GM21576 (cell line): ENCODE measurements around the gene OR5B21.

Source experiments
- ATAC-seq: cut with Tn5 transposase; IDR thresholded peaks from one replicate; pipeline ENCODE4 v1.9.1; 2021; ENCODE audit warnings: mild to moderate bottlenecking, moderate library complexity; ENCODE audit not compliant: unreplicated experiment

The OR5B21 gene

DNA sequence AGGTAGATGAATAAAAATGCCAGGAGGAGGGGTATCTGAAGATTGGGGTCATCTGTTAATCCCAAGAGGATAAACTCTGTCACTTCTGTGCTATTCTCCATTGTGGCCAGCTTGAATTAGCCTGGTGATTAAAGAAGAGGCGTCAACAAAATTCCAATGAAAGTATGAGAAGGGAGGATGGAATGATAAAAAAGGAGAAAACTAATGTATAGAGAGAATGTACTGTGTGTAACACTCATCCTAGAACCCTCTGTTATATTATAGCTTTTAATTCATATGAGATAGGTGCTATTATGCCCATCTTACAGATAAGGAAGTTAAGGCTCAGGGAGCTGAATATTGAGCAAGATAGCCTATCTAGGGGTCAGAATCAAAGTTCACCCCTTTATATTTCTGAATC is at the start of gene OR5B21:
Gene OR5B21, minus strand, starts transcription at position 101 of the 400 bp plus-strand sequence. Its CDS starts 0 bp downstream, at position 101.
- ATAC-seq, result no peak

DNA sequence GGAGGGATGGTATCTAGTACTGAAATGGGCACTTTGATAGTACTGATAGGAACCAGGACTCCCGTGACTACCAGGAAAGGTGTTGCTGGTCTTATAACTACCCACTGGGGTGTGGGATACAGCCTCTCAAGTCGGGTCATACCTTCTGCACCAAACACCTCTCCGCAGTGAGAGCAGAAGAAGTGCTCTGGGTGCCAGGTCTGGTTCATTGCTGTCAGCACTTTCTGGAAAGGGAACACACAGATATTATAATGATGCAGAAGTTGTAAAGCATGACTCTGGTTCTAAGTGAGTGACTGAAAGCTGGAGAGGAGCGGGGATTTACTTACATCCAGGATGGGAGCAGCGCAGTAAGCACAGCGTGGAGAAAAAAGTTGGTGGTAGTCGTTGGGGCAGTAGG is 41.7 kb upstream of the OR5B21 start:
- ATAC-seq, result no peak

DNA sequence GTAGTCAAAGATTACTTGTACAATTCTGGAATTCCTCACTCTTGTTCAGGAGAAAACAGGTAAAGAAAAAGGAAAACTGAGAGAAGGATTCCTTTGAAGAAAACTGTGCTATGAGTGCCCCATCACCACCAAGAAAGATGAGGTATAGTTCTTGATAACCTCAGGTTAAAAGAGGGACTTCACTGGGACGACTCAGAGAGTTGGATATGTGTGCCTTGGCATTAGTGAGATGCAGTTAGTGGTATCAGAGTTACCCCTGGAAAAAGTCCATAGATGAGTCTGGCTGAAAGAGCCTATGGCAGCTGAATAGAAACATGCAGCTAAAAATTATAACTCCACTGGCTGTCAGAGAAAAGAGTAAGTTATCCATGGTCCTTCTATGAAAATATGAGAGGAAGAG is 38.9 kb upstream of the OR5B21 start:
- no peak for ATAC-seq

DNA sequence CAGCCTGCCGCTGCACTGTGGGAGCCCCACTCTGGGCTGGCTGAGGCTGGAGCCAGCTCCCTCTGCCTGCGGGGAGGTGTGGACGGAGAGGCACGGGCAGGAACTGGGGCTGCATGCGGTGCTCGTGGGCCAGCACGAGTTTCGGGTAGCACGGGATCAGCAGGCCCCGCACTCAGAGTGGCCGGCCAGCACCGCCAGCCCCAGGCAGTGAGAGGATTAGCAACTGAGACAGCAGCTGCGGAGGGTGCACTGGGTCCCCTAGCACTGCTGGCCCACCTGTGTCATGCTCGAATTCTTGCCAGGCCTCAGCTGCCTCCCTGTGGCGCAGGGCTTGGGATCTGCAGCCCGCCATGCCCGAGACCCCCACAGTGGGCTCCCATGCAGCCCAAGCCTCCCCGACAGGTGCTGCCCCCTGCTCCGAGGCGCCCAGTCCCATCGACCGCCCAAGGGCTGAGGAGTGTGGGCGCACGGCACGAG is 24.0 kb upstream of the OR5B21 start:
- ATAC-seq, result no peak

DNA sequence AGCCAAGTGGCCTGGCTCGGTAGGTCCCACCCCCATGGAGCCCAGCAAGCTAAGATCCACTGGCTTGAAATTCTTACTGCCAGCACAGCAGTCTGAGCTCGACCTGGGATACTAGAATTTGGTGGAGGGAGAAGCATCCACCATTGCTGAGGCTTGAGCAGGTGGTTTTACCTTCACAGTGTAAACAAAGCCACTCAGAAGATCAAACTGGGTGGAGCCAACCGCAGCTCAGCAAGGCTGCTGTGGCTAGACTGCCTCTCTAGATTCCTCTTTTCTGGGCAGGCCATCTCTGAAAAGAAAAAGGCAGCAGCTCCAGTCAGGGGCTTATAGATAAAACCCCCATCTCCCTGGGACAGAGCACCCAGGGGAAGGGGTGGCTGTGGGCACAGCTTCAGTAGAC is 22.3 kb upstream of the OR5B21 start:
- no peak for ATAC-seq

DNA sequence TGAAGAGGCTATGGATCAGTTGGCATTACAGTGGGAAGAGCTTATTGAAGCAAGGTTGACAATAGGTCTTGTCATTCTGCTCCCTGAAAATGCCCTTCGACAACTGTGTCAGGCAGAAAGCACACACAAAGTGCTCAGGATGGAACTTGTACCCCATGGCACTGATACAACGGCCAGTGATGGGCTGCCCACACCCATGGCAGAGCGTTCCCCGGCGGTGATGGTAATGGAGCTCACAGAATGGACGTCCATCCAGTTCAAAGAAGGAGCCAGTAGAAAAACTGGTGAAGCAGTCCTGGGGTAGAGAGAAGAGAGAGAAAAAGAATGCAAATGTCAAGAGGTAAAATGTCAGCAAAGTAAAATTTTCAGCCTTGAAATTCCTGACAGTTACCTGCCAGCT is 19.5 kb upstream of the OR5B21 start:
- no peak for ATAC-seq

DNA sequence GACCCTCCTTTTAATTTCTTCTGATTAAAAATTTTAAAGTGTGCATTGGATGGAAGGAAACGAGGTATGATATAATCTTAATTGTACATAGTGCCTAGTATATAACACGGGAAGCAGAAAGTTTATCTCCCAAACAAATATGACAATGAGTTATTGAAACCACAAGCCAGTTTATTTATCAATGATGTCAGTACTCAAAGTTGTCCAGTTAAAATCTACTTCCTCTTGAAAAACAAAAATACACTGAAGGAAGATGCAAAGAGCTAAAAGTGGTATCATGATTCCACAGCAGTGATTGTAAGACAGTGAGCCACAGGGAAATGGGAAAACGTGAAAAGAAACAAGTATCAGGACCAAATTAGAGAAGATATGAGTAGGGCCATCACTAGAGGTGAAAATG is 18.8 kb upstream of the OR5B21 start:
- no peak for ATAC-seq

DNA sequence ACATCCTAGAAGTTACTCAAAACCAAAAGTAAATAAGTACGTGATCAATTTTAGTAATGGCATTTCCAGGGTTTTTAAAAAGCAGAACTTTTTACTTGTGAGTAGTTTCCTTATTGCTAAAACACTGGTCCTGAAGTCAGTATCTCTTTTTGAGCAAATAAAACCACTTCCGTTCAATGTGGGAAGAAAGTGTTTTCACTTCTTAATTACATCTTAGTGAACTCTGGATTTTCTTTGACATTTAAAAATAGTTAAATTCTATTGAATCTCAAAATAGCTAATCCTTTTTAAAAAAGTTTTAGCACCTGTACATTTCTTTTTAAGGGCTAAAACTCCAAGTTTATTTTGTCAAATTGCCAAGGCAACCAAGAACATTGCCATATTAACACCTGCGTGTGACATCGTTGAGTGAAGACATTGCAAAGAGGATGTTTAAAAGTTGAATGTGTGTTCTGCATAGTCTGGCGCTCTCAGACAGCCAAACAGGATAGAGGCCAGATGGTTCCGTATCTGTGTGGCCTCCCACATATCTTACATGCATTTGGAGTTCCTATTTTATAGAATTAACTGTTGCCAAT is 17.2 kb upstream of the OR5B21 start:
- peak; percentile 92 for ATAC-seq

DNA sequence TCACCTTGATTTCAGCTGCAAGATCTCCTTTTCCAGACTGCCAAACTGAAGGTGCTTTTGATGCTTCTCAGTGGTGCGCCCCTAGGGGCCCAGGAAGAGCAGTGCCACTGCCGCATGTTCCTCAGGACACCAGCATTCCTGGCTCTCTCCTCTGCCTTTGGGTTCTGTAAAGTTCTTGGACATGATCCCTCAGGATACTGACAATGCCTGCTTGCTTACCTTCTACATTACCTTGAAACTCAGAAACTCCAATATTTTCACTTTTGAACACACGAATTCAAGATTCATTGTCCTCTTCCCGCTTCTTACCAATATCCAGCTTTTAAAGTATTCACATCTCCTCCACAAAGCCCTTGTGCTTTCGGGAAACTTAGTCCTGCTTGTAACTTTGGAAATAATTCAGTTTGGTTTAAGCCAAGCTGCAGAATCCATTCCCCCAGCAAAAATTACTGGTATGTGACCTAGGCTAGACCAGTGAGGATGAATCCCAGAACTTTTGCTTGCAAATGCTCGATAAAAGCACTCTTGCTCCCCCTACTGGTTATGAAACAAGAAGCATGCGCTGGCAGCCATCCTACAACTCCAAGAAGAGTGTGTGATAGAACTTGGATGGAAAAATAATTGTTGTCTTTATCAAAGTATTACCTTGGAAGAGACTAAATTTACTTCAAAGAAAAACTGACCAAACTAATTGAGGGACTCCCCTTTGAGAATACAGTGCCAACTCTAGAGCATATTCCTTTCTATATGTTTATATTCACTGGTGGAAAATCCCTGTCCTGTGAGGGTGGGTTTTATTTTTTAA is 16.5 kb upstream of the OR5B21 start:
- ATAC-seq, result peak; percentile 24

DNA sequence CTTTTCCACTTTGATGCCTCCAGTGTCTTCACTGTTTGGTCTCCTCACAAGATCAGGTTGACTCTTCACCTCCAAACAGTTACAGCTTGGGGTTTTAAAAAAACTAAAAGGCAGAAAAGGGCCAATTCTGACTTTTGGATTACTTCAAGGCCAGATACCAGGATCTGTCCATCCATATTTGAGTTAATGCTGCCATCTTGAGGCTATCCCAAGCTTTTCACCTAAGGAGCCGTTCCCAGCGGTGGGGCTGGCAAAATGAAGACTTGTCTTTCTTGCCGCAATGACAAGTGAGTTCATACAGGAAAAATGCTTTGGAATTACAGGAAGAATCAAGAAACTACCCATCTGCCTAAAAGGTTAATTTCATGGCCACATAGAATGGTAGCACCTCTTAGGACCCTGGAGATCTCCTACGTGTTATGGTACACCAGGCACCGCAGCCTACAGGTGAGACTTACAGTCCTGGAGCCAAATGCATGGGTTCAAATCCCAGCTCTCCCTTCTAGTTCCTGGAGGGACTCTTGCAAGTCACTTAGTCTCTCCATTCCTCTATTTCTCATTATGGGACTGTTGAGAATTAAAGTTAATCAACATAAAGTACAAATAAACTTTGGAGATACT is 6.0 kb upstream of the OR5B21 start:
- ATAC-seq, result peak; percentile 71

DNA sequence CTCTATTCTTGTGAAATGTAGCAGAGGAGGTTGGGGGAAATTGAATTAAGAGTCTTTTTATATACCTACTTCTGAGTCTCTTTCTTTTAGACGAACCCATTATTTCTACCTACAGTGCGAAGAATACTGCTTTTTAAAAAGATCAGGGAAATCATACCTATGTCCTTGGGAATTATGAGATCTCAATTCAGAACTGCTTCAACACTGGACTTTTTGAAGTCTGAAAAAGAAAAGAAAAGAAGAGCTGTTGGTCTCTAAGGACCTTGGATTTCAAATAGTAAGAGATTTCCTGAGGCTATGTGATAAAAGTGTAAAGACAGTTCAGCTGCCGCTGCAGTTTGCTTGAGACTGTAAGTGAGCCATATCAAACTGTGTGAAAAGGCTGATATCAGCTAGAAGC is 3.7 kb upstream of the OR5B21 start:
- ATAC-seq, result no peak

DNA sequence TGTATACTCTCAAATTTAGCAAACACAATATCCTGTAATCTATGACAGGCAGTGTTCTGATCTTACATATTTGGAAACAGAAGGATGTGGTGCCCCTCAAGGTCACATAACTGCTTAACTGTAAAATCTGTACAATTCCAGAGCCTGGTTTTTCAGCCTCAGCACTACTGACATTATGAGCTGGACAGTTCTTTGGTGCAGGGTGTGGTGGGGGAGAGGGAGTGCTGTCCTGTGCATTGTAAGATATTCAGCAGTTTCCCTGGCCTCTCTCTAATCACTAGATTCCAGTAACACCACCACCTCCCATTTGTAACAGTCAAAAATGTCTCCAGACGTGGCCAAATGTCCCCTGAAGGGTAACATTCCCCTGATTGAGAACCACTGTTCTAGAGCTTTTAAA is 1.8 kb upstream of the OR5B21 start:
- no peak for ATAC-seq

DNA sequence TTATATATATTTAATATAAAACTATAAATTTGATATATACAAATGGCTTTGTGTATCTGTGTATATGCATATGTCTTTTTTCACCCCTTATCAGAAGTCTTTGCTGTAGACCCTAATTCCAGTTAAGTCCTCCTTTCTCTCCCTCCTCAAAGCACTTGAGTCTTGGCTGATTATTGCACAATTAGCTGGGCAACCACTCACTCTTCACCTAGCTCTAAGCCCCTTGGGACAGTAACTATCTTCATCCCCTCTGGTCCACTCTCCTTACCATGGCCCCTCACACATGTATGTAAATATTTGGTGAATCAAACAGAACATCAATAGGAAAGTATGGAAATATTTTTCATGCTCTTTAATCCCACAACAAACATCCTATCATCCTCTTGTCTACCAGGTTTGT is 909 bp upstream of the OR5B21 start:
- ATAC-seq, result no peak

DNA sequence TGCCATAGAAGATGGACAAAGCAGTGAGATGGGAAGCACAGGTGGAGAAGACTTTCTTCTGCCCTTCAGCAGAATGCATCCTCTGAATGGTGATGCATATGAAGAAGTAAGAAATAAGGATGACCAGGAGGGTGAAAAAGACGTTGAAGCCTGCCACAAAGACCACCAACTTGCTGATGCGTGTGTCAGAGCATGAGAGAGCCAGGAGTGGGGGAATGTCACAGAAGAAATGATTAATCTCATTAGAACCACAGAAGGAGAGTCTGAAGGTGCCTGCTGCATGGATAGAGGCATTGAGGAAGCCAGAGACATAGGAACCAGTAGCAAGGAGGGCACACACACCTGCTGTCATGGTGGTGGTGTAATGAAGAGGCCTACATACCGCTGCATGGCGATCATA is 550 bp downstream of the OR5B21 start:
- no peak for ATAC-seq

DNA sequence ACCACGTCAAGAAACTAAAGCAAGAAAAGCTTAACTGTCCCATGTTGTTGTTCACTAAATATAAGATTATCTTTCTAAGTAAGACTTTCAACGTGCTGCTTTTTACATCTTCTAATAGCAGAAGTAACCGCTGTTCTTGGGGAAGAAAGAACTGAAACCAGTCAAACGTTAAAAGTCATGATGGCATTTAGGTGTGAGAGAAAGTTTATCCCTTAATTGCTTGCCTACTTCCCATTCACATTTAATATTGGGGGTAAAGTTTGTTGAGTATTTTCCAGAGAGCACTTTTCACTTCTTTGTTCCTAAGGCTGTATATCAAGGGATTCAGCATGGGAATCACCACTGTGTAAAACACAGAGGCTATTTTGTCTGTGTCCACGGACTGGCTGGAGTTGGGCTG is 970 bp downstream of the OR5B21 start:
- ATAC-seq, result peak; percentile 52

DNA sequence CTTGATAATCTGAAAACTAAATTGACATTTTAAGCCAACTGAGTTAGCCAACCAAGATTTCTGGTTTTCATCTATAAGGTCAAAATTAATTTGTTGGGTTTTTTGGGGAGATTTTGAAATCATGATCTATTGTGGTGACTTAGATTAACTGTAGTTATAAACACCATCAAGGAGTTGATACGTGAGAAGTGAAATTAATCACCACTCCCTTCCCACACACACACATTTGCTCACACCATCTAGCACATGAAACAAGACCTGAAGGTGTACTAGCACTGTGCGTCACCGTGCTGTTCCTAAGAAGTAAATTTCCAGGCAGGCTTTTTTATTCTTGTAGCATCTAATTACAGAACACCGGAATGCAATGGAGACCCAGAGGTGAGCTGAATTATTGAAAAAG is 2.1 kb downstream of the OR5B21 start:
- no peak for ATAC-seq

DNA sequence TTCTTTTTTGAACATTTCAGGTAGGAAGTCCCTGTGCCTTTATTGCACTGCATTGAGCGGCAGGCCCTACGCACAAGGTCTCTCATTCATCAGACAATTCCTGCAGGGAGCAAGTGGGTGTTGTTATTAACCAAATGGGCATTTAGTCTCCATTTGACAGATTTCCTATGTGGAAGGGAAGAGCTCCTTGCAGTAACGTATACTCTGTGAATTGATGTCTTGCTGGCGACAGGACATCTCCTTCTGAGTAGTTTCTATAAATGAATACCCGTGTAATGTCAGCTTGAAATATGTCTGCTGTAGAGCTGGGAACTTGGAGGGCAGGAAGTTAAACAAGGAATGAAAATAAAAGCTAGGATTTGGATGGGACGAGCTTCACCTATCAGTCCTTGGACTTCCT is 3.7 kb downstream of the OR5B21 start:
- no peak for ATAC-seq

DNA sequence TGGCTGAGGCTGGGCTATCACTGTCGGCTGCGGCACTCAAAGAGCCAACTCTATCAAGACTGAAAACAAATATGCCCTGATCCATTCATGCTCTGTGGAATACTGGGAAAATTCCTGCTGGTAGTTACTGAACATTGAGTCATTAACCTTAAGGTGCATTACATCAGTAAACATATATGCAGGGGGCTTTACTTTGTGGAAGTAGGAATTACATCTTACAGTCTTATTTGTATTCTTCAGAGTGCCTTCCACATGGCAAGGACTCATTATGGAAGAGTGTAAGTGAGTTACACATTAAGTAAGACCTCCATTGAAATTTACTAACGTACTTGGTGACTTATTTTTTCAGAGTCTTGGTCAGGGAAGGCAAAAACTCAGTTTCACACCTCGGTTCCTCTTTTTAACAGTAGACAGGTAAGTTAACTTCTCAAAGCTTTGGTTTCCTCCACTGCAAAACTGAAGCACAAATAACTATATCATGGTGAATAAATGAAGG is 4.5 kb downstream of the OR5B21 start:
- peak; percentile 93 for ATAC-seq

DNA sequence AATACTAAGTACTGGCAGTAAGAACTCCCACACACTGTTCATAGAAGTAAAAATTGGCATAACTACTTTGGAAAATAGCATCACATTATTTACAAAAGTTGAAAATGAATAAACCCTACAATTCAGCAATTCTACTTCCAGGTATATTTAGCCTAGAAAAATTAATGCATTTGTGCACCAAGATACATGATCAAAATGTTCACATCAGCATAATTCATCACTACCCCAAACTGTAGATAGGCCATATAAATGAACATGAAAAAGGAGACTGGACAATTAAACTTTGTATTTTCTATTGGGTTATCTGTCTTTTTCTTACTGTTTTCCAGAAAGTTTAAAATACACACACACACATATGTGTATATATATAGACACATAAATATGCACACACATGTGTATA is 5.9 kb downstream of the OR5B21 start:
- no peak for ATAC-seq

DNA sequence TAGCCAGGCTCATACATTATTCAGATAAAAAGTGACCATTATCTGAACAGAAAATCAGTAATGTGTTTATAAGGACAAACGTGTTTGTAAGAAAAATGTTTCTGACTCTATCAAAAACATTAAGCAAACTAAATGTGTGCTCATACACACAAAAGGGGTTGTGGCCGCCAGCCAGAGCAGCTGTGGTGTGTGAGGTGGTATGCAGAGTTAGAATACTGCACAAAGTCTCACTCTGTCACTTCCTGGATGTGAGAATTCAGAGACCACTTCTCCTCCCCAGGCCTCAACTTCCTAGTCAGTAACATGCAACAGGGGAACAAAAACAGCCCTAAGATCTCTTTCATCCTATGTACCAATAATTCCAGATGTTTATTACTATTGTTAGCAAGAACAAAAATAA is 9.4 kb downstream of the OR5B21 start:
- ATAC-seq, result no peak

DNA sequence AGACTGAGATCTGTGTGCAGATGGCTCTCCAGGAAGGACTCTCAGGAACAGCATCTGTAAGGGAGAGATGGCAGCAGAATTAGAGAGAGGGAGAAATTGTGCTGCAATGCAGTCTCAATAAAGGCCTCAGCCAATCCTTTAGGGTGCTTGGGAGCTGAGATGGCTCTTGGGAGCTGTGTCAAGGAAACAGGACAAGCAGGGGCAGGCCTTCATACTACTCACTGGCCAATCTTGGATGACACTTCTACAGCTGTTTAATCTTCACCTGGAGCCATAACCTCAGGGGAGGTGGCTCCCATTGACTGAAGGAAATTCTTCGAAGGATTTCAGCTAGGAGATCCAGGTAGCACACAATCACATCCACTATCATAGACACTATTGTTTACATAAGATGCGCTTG is 10.0 kb downstream of the OR5B21 start:
- no peak for ATAC-seq

DNA sequence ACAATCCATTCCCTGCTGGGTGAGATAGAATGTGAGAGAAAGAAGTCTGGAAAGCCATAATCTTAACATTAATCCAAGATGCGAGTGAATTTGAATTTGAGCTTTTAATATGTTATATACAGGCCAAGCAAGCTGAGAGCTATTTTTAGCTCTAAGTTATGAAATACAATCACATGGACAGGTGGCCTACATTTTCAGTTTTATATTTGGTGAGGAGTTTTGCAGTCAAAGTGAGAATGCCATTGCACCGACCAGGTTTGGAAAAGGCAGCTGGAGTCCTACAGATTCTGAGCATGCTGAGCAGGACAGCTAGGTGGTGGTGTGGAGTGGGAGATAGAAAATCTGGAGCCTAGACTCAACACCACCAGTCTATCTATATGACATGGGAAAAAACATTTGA is 12.0 kb downstream of the OR5B21 start:
- peak; percentile 43 for ATAC-seq
